Measurements from ENCODE around the gene BICRAL.
"Not testable (repeated sequence)": the region's sequence is repeated elsewhere in the genome, so short reads cannot be mapped to it uniquely, and the experiment has no call there.

- TF ChIP-seq EZH2 (IDR thresholded peaks at IDR 0.05; ENCODE audit: borderline replicate concordance); CTCF (IDR thresholded peaks at IDR 0.05; ENCODE audit: poor library complexity): not testable (repeated sequence)
These were observed 112.4 kb downstream of the BICRAL start for GRCh38 chr6:42894041-42894828.
